ENCODE results near the gene DOCK11.

GRCh38 chrX:118677318-118677717, 181.7 kb downstream of the DOCK11 start:
- TF ChIP-seq CTCF (IDR thresholded peaks at IDR 0.05) (no peak), EZH2 (IDR thresholded peaks at IDR 0.05; ENCODE audit: borderline replicate concordance, insufficient read depth, low read depth, low read length, poor library complexity, severe bottlenecking) (no peak)
